Effector memory CD8-positive, alpha-beta T cell (primary cell): ENCODE measurements around the gene CSHL1.
A peak's percentile ranks its signal among the peaks of the same experiment; 100 is the strongest.

Experiments used
- ATAC-seq: fragments of 150-1000 bp; cut with Tn5 transposase; replicated peaks from 2 replicates; pipeline ENCODE4 v1.10.0; 2021; ENCODE audit warnings: mild to moderate bottlenecking, moderate library complexity
- DNase-seq, 3 experiments: peaks; one replicate each; pipeline ENCODE4 v3.0.0; 2021
- H3K27ac Mint-ChIP-seq, 2 donors: one replicate each; pipeline ENCODE4 v1.8.0; 2022; ENCODE audit warnings: mild to moderate bottlenecking in 2 of 2, mixed read lengths in 2 of 2, moderate library complexity in 2 of 2
- H3K27me3 Mint-ChIP-seq, 2 donors: one replicate each; pipeline ENCODE4 v1.8.0; 2022; ENCODE audit warnings: mixed read lengths in 2 of 2
- H3K36me3 Mint-ChIP-seq: one replicate; pipeline ENCODE4 v1.8.0; 2022; ENCODE audit warnings: mild to moderate bottlenecking, moderate library complexity, mixed read lengths; ENCODE audit not compliant: insufficient read depth
- H3K4me1 Mint-ChIP-seq, 2 donors: one replicate each; pipeline ENCODE4 v1.8.0; 2022; ENCODE audit warnings: low read depth in 2 of 2, mixed read lengths in 2 of 2
- H3K4me3 Mint-ChIP-seq, 2 donors: one replicate each; pipeline ENCODE4 v1.8.0; 2022; ENCODE audit warnings: mild to moderate bottlenecking in 2 of 2, mixed read lengths in 2 of 2, moderate library complexity in 2 of 2
- H3K9me3 Mint-ChIP-seq, 2 donors: one replicate each; pipeline ENCODE4 v1.8.0; 2022; ENCODE audit warnings: mixed read lengths in 2 of 2

Gene CSHL1

DNA sequence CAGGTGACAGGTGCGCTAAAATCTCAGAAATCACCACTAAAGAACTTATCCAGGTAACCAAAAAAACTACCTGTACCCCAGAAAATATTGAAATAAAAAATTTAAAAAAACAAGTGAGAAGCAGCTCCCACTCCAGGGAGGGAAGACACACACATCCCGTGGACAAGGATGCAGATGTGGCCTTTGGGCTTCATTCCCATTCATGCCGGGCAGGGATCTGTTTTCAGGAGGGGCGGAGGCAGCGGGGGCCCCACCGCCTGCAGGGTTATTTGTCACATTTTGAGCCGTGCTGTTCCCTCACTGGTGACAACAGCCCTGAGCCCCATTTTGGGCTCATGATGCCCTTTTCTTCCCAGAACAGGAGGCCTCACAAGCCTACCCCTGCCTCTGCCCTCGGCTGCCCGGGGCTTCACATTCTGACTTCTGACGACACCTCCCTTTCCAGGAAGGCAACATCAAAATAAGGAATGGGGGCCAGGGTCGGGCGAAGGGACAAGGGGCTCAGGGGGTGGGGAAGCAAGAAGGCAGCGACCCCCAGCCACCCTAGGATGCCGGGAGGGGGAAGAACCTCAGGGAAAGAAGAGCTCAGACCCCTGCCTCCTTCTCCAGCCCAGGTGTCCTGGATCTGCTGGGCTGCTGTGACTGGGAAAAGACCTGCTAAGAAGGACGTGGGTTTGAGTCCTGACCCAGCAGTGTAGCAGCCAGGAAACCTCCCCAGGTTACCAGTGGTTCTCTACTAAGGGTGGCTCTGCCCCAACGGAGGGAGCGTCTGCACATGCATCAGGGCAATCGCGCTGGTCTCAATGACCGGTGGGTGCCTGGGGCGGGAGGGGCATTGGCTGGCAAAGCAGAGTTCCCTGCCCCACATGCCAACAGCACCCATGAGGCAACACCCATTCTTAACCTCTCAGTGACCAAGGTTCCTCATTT, 23.4 kb upstream of the CSHL1 start:
- peak overlapping the region; percentile 25 to 57 for H3K27ac Mint-ChIP-seq
- H3K4me3 Mint-ChIP-seq: no peak overlapping the region
- DNase-seq (no peak), ATAC-seq (no peak)
- H3K27me3 Mint-ChIP-seq: no peaks in the 10 kb centered on the region
- peaks cover 31 to 37% of the 10 kb centered on the region in 2 donors for H3K4me1 Mint-ChIP-seq
- no peaks in the 10 kb centered on the region for H3K9me3 Mint-ChIP-seq
- H3K36me3 Mint-ChIP-seq: peaks cover 9% of the 10 kb centered on the region

DNA sequence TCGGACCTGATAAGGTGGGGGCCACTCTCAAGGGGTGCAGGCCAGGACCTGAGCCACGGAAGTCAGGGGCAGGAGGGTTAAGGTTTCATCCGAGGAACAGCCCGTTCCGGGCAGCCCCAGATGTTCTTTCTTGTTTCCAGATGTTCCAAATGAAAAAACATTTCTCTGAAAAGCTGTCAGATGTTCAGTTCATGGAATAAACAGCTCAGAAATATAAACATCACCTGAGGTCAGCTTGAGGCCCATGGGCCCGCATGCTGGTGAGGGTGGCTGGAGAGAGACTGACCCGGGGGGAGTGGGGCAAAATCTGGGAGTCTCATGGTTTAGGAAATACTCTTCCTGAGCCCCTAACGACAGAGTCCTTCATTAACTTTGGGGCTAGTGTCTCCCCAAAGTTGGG, 22.5 kb upstream of the CSHL1 start:
- Mint-ChIP-seq H3K27ac (peak overlapping the region; percentile 25 to 92), H3K27me3 (no peaks in the 10 kb centered on the region), H3K9me3 (no peaks in the 10 kb centered on the region), H3K4me3 (peak overlapping the region in 1 of 2 donors; percentile 80), H3K4me1 (peaks cover 23 to 31% of the 10 kb centered on the region in 2 donors), H3K36me3 (peaks cover 13% of the 10 kb centered on the region)
- no peak for ATAC-seq
- no peak for DNase-seq

DNA sequence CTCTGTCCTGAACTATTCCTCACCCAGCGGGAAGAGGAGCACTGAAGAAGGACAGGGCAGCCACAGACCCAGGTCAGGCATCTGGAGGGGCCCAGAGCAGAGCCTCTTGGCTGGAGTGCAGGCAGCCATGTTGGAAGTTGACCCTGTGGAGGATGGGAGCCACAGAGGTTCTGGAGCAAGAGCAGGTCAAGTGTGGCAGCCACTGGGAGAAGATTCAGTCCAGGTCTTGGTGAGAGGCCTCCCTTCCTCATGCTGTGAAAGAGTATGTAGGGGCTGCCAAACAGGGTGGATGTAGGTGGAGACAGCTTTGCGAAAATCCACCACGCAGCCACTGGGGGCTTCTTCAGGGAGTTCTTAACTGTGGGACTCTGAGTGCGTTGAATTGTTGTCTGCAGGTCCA, 21.7 kb upstream of the CSHL1 start:
- peak overlapping the region; percentile 86 to 92 for H3K27ac Mint-ChIP-seq
- H3K4me1 Mint-ChIP-seq: peaks cover 23 to 26% of the 10 kb centered on the region in 2 donors
- peak overlapping the region; percentile 70 to 80 for H3K4me3 Mint-ChIP-seq
- ATAC-seq (no peak), DNase-seq (no peak)
- H3K36me3 Mint-ChIP-seq: peaks cover 13% of the 10 kb centered on the region
- H3K9me3 Mint-ChIP-seq: no peaks in the 10 kb centered on the region
- H3K27me3 Mint-ChIP-seq: no peaks in the 10 kb centered on the region

- Mint-ChIP-seq H3K9me3 (no peaks in the 10 kb centered on the region), H3K36me3 (peaks cover 13% of the 10 kb centered on the region), H3K27ac (peak within 1 kb of the TSS; percentile 86 to 92), H3K27me3 (no peaks in the 10 kb centered on the region), H3K4me3 (peak within 1 kb of the TSS; percentile 70 to 80), H3K4me1 (peaks cover 23 to 26% of the 10 kb centered on the region in 2 donors)
- peak; percentile 75 for ATAC-seq
- DNase-seq: no peak
These were observed 21.0 kb upstream of the CSHL1 start, which contains the start of gene CD79B for GRCh38 chr17:63931981-63932561. TSS of gene CD79B (minus strand) at chr17:63932331. CDS start at chr17:63932261, 70 bp downstream.

DNA sequence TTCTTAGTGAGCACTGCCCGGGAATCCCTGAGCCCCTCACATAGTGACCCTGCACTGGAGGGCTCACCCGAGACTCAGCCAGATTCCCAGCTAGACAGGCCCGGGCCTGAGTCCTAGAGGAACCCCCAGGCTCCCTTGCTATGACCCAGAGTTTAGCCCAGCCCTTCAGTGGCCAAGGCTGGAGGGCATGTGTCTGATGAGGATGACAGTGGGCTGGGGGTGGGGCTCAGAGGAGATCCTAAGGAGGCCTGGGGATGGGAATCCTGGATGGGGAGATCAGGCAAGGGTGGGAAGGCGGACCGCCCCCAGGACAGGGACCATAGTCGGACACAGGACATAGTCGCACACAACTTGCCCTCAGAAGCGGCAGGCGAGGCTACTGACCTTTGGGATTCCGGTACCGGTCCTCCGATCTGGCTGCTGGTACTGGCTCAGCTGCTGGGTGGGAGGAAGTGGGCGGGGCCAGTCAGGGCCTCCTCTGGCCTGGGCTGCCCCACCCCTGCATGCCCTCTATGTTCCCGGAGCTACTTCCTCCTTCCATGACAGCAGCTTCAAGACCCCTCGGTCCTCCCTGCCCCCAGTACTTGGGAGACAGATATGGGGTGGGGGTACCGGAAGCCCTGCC, 20.0 kb upstream of the CSHL1 start:
- H3K36me3 Mint-ChIP-seq: peaks cover 14% of the 10 kb centered on the region
- H3K27ac Mint-ChIP-seq: peak overlapping the region; percentile 86 to 92
- H3K4me3 Mint-ChIP-seq: peak overlapping the region; percentile 70 to 80
- DNase-seq (peak; percentile 38 to 44 (median 42)), ATAC-seq (peak; percentile 83)
- H3K4me1 Mint-ChIP-seq: peaks cover 23 to 26% of the 10 kb centered on the region in 2 donors
- H3K27me3 Mint-ChIP-seq: no peaks in the 10 kb centered on the region
- no peaks in the 10 kb centered on the region for H3K9me3 Mint-ChIP-seq

DNA sequence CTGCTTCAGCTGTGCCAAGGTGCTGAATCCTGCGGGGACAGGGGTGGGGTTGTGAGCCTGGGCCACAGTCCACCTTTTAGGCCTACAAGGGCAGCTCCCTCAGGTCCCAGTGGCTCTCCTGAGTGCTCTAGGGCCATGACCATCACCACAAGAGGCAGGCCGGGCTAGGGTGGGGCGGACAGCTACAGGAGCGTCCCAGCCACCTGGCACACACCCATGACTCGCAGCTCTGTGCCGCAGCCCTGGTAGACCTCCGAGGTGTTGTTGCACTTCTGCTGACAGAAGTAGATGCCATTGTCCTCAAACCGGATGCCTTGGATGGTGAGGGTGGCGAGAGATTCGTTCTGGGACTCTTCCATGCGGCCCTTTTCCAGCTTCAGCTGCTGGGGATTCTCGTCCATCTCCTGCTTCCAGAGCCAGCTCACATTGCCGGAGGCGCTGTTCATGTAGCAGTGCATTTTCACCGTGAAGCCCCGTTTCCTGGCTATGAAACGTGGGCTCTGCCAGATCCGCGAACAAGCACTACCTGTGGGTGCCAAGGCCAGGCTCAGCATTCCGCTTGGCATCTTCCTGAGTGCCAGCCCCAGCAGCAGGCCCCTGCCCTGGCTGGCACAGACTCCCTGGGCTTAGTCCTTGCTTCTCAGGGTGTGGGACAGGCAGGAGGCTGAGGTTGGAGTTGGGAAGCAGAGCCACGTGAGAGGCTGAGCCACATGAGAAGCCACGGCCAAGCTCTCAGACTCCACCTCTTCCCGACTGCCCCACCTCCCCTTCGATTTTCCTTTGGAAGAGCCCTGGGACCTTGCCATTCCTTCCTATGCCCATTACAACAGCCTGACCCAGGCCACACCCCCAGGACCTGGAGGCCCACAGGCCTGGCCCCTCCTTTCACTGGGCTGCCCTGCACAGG, 19.1 kb upstream of the CSHL1 start:
- no peaks in the 10 kb centered on the region for H3K9me3 Mint-ChIP-seq
- H3K27me3 Mint-ChIP-seq: no peaks in the 10 kb centered on the region
- peaks cover 23 to 26% of the 10 kb centered on the region in 2 donors for H3K4me1 Mint-ChIP-seq
- no peak for ATAC-seq
- DNase-seq: no peak
- peaks cover 16% of the 10 kb centered on the region for H3K36me3 Mint-ChIP-seq
- H3K27ac Mint-ChIP-seq: peak overlapping the region; percentile 86 to 92
- H3K4me3 Mint-ChIP-seq: peak overlapping the region; percentile 70 to 80

- H3K9me3 Mint-ChIP-seq: no peaks in the 10 kb centered on the region
- no peaks in the 10 kb centered on the region for H3K27me3 Mint-ChIP-seq
- peak overlapping the region; percentile 16 to 41 for H3K4me3 Mint-ChIP-seq
- H3K4me1 Mint-ChIP-seq: peaks cover 23 to 26% of the 10 kb centered on the region in 2 donors
- ATAC-seq: no peak
- no peak for DNase-seq
- H3K36me3 Mint-ChIP-seq: peaks cover 16% of the 10 kb centered on the region
- peak overlapping the region in 1 of 2 donors; percentile 59 for H3K27ac Mint-ChIP-seq
These were observed 18.1 kb upstream of the CSHL1 start for GRCh38 chr17:63928966-63929695.

DNA sequence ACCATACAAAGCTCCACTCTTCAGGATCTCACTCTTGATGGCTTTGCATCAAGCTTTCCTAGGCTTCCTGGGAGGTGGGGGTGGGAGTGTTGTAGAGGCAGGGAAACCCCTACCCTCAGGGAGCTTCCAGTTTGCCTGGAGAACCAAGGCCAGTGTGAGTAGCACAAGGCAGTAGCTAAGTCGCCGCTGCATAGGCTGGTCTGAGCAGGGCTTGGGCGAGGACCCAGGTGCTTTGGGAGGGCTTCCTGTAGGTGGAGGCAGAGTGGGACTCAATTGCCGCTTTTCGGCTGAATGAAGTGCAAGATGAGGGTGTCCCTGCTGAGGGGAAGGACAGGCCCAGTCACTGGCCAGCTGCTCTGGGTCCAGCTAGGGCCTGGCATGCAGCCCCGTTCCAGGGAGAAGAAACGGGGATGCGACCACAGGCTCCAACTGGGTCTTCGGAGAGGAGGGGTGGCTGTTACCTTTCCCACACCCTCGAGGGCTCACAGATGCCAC, 17.2 kb upstream of the CSHL1 start:
- ATAC-seq: no peak
- no peaks in the 10 kb centered on the region for H3K9me3 Mint-ChIP-seq
- no peak overlapping the region for H3K27ac Mint-ChIP-seq
- no peak for DNase-seq
- peaks cover 16% of the 10 kb centered on the region for H3K36me3 Mint-ChIP-seq
- peaks cover 23 to 25% of the 10 kb centered on the region in 2 donors for H3K4me1 Mint-ChIP-seq
- H3K4me3 Mint-ChIP-seq: no peak overlapping the region
- no peaks in the 10 kb centered on the region for H3K27me3 Mint-ChIP-seq

GRCh38 chr17:63927464-63928171, 16.6 kb upstream of the CSHL1 start:
- Mint-ChIP-seq H3K4me3 (no peak overlapping the region), H3K36me3 (peaks cover 16% of the 10 kb centered on the region), H3K27me3 (no peaks in the 10 kb centered on the region), H3K27ac (no peak overlapping the region), H3K4me1 (peaks cover 20 to 21% of the 10 kb centered on the region in 2 donors), H3K9me3 (no peaks in the 10 kb centered on the region)
- ATAC-seq (no peak), DNase-seq (no peak)

- H3K27me3 Mint-ChIP-seq: no peaks in the 10 kb centered on the region
- no peak overlapping the region for H3K27ac Mint-ChIP-seq
- H3K4me3 Mint-ChIP-seq: no peak overlapping the region
- ATAC-seq: no peak
- H3K4me1 Mint-ChIP-seq: peaks cover 9 to 12% of the 10 kb centered on the region in 2 donors
- peaks cover 12% of the 10 kb centered on the region for H3K36me3 Mint-ChIP-seq
- no peak for DNase-seq
- H3K9me3 Mint-ChIP-seq: no peaks in the 10 kb centered on the region
These were observed 15.1 kb upstream of the CSHL1 start for GRCh38 chr17:63926164-63926563.

- ATAC-seq (no peak), DNase-seq (no peak)
- Mint-ChIP-seq H3K36me3 (peaks cover 8% of the 10 kb centered on the region), H3K27me3 (no peaks in the 10 kb centered on the region), H3K9me3 (no peaks in the 10 kb centered on the region), H3K4me1 (peaks cover 4 to 8% of the 10 kb centered on the region in 2 donors), H3K27ac (peak overlapping the region in 1 of 2 donors; percentile 65), H3K4me3 (no peak overlapping the region)
These were observed 14.6 kb upstream of the CSHL1 start for GRCh38 chr17:63925615-63926014.
